ENCODE data around the gene EPB41L3. TPM values are rescaled to one million over a fixed set of nuclear protein-coding genes. Genes with fewer than 3 reads are reported as not detected.

The EPB41L3 gene
- total and polyA plus RNA-seq, 2 experiments from 2014 or later, result 201 to 886 TPM

DNA sequence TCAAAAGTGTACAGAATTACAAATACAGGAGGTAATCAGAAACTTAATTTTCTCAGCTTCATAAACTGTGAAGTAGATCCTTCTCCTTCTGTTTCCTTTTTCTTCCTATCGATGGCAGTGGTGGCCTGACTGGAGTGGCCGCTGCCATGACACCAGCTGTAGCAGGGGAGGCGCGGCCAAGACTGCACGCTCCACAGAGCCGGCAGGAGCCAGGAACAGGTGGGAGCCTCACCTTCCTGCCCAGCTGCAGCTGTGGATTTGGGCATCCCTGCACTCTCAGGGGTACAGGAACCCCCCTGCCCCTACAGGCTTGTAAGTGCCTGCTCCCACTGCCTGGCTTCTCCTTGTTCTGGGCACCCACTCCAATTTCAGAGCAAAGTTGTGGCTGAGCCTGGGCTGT lies 76.1 kb downstream of the EPB41L3 start:
- Histone ChIP-seq H3K27ac (no peak overlapping the region), H3K9me3 (ENCODE audit: low read depth) (no peaks in the 10 kb centered on the region), H3K36me3 (peaks cover 7% of the 10 kb centered on the region), H3K4me1 (ENCODE audit: low read depth) (peaks cover 6% of the 10 kb centered on the region), H3K4me3 (no peak overlapping the region), H3K27me3 (no peaks in the 10 kb centered on the region)
- DNase-seq (ENCODE audit: low read depth in 1 of 2, low spot score in 1 of 2), result no peak
- TF ChIP-seq, protein P1, sequence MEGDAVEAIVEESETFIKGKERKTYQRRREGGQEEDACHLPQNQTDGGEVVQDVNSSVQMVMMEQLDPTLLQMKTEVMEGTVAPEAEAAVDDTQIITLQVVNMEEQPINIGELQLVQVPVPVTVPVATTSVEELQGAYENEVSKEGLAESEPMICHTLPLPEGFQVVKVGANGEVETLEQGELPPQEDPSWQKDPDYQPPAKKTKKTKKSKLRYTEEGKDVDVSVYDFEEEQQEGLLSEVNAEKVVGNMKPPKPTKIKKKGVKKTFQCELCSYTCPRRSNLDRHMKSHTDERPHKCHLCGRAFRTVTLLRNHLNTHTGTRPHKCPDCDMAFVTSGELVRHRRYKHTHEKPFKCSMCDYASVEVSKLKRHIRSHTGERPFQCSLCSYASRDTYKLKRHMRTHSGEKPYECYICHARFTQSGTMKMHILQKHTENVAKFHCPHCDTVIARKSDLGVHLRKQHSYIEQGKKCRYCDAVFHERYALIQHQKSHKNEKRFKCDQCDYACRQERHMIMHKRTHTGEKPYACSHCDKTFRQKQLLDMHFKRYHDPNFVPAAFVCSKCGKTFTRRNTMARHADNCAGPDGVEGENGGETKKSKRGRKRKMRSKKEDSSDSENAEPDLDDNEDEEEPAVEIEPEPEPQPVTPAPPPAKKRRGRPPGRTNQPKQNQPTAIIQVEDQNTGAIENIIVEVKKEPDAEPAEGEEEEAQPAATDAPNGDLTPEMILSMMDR (IDR thresholded peaks at IDR 0.05; ENCODE audit: low read depth, low read length), result no peak

DNA sequence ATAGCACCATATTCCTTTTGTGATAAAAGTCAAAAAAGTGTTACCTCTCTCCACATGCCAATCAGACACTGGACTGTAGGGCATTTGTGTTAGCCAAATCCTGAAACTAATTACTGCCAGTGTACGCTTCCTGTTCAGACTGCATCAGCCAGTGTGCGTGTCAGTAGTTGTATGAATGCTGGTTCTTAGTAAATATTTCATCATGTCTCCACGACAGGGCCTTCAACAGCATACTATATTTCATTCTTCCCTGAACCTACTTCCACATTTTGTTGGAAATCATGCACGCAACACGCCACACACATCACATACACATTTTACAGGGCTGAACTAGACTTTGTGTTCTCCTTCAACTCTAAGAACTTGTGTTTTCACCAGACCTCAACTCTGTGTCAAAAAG lies 77.5 kb downstream of the EPB41L3 start:
- no peaks in the 10 kb centered on the region for H3K36me3 ChIP-seq
- TF ChIP-seq, protein P1 (IDR thresholded peaks at IDR 0.05; ENCODE audit: low read depth, low read length), result no peak
- no peak for DNase-seq (ENCODE audit: low read depth in 1 of 2, low spot score in 1 of 2)
- H3K4me1 ChIP-seq (ENCODE audit: low read depth), result peaks cover 6% of the 10 kb centered on the region
- no peak overlapping the region for H3K27ac ChIP-seq
- no peaks in the 10 kb centered on the region for H3K9me3 ChIP-seq (ENCODE audit: low read depth)
- no peak overlapping the region for H3K4me3 ChIP-seq
- no peaks in the 10 kb centered on the region for H3K27me3 ChIP-seq

DNA sequence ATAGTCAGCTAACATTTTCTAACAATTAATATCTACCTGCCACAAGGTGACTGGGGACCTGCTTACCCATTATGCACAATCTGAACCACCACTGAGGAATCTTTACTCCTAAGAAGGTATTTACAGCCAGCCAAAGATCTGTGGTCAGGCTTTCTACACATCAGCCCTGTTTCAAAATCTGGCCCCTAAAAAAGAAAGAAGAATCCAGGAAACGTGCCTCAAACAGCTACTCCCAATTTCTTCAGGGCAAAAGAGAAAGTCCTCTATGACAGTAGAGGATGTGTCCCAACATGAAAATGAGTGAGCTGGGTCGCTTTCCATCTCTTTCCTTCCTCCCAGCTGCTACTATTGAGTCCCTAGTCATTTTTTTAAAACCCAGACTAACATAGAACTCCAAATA lies 79.5 kb downstream of the EPB41L3 start:
- Histone ChIP-seq H3K27me3 (no peaks in the 10 kb centered on the region), H3K4me1 (ENCODE audit: low read depth) (peaks cover 6% of the 10 kb centered on the region), H3K27ac (no peak overlapping the region), H3K9me3 (ENCODE audit: low read depth) (no peaks in the 10 kb centered on the region), H3K36me3 (no peaks in the 10 kb centered on the region), H3K4me3 (no peak overlapping the region)
- TF ChIP-seq, protein P1 (IDR thresholded peaks at IDR 0.05; ENCODE audit: low read depth, low read length), result no peak
- peak in 1 of 2 donors; percentile 45 for DNase-seq (ENCODE audit: low read depth in 1 of 2, low spot score in 1 of 2)

DNA sequence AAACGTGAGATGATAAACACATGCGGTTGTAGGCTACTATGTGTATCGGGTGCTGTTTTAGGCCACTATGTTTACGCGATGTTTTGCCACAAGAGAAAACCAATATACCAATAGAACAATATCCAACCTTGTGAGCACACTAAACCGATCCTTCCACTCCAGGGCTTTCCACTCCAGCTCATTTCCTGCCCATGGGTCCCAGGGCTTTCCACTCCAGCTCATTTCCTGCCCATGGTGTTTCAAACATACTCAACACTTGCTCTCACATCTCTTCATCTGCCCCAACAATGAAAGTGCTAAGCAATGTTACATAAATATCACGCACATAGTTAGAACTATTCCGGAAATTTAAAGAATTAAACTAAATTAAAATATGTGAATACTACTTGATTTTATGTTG lies 80.0 kb downstream of the EPB41L3 start:
- no peak overlapping the region for H3K27ac ChIP-seq
- no peak for DNase-seq (ENCODE audit: low read depth in 1 of 2, low spot score in 1 of 2)
- no peaks in the 10 kb centered on the region for H3K36me3 ChIP-seq
- H3K4me3 ChIP-seq, result no peak overlapping the region
- peaks cover 6% of the 10 kb centered on the region for H3K4me1 ChIP-seq (ENCODE audit: low read depth)
- H3K27me3 ChIP-seq, result no peaks in the 10 kb centered on the region
- no peaks in the 10 kb centered on the region for H3K9me3 ChIP-seq (ENCODE audit: low read depth)
- TF ChIP-seq, protein P1 (IDR thresholded peaks at IDR 0.05; ENCODE audit: low read depth, low read length), result no peak

DNA sequence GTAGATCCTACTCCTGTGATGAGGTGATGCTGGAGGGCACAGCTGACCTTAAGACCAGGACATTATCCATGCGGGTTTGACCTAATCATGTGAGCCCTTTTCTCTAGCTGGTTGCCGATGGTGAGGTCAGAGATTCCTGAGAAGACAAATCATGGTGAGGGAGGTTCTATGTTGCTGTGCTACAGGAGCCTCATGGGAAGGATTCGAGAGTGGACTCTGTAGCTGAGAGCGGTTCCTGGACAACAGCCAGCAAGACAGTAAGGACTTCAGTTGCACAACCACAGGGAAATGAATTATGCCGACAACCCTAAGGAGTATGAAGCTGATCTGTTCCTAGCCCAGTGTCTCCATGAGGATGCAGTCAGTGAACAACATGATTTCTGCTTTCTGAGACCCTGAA lies 80.4 kb downstream of the EPB41L3 start:
- Histone ChIP-seq H3K4me3 (no peak overlapping the region), H3K27me3 (no peaks in the 10 kb centered on the region), H3K27ac (no peak overlapping the region), H3K4me1 (ENCODE audit: low read depth) (peaks cover 6% of the 10 kb centered on the region), H3K36me3 (no peaks in the 10 kb centered on the region), H3K9me3 (ENCODE audit: low read depth) (no peaks in the 10 kb centered on the region)
- DNase-seq (ENCODE audit: low read depth in 1 of 2, low spot score in 1 of 2), result peak in 1 of 2 donors; percentile 96
- TF ChIP-seq, protein P1 (IDR thresholded peaks at IDR 0.05; ENCODE audit: low read depth, low read length), result no peak

DNA sequence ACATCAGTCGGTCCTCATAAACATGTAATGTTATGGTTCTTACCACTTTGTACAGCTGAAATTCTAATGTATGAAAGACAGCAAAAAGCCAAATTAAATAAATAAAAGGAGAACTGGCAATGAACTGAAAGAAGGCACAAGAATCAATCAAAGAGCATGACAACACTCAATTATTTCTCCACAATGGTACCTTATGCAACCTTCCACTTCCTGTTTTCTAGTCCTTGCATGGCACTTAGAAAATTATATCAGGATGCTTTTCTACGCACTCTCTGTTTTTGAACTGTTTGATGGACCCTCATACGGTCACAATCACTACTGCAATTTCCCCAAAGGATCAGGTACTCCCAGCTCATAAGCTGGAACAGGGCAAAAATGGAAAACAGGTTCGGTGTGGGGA lies 81.6 kb downstream of the EPB41L3 start:
- DNase-seq (ENCODE audit: low read depth in 1 of 2, low spot score in 1 of 2), result no peak
- Histone ChIP-seq H3K4me1 (ENCODE audit: low read depth) (peaks cover 14% of the 10 kb centered on the region), H3K27ac (no peak overlapping the region), H3K27me3 (no peaks in the 10 kb centered on the region), H3K9me3 (ENCODE audit: low read depth) (no peaks in the 10 kb centered on the region), H3K36me3 (no peaks in the 10 kb centered on the region), H3K4me3 (no peak overlapping the region)
- TF ChIP-seq, protein P1 (IDR thresholded peaks at IDR 0.05; ENCODE audit: low read depth, low read length), result no peak
